Measurements from ENCODE around the gene UCKL1. TPM values are rescaled to one million over a fixed set of nuclear protein-coding genes. Genes with fewer than 3 reads are reported as not detected.
A peak's percentile ranks its signal among the peaks of the same experiment; 100 is the strongest.

UCKL1 gene
- total RNA-seq = 95.4 TPM

DNA sequence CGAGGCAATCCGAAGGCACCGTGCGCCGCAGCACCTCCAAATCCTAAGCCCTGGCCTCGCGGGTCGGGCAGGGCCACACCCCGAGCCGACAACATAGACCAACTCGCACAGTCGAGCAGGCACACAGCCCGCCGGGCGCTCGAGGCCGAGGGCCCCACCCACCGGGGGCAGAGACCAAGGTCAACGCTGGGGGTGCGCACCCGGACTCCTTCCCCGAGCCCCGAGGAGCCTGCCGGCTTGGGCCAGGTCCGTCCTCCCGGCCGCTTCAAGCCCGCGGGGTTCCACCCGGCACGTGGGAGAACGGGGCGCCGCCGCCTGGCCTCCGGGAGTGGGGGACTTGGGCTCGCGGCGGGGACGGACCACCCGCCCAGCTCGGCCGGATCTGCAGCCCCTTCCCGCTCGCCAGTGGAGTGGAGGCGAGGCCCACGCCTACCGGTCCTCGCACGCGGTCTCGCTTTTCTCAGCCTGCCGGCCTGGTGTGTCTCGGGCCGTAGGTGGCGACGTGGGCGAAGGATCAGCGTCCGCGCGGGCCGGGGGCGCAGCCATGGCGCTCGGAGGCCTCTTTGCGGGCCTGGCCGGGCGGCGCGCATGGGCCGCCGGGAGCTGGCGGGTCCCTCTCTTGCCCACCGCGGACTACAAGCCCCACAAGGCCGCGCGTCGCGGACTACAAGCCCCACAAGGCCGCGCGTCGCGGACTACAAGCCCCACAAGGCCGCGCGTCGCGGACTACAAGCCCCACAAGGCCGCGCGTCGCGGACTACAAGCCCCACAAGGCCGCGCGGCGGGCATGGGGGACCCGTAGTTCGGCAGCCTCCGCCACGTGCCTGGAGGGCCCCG is at the start of gene UCKL1:
TSS of gene UCKL1 (minus strand) at position 590 of the 837 bp plus-strand sequence. CDS start at position 546, 44 bp downstream.
- H3K9me3 ChIP-seq = no peaks in the 10 kb centered on the region
- peak within 1 kb of the TSS; percentile 82 to 87 for H3K27ac ChIP-seq
- H3K27me3 ChIP-seq = no peaks in the 10 kb centered on the region
- peaks cover 2 to 11% of the 10 kb centered on the region in 2 donors for H3K36me3 ChIP-seq
- H3K4me1 ChIP-seq = peaks cover 7 to 35% of the 10 kb centered on the region in 2 donors
- TF ChIP-seq, protein P1, sequence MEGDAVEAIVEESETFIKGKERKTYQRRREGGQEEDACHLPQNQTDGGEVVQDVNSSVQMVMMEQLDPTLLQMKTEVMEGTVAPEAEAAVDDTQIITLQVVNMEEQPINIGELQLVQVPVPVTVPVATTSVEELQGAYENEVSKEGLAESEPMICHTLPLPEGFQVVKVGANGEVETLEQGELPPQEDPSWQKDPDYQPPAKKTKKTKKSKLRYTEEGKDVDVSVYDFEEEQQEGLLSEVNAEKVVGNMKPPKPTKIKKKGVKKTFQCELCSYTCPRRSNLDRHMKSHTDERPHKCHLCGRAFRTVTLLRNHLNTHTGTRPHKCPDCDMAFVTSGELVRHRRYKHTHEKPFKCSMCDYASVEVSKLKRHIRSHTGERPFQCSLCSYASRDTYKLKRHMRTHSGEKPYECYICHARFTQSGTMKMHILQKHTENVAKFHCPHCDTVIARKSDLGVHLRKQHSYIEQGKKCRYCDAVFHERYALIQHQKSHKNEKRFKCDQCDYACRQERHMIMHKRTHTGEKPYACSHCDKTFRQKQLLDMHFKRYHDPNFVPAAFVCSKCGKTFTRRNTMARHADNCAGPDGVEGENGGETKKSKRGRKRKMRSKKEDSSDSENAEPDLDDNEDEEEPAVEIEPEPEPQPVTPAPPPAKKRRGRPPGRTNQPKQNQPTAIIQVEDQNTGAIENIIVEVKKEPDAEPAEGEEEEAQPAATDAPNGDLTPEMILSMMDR (IDR thresholded peaks at IDR 0.05) = no peak
- DNase-seq (ENCODE audit: low spot score in 2 of 2) = peak; percentile 73 to 96
- H3K4me3 ChIP-seq = peak within 1 kb of the TSS; percentile 75 to 93
- intact Hi-C loops (cut with DNase I) = loop anchor here (1.0 to 5.0 kb wide), 5 partner anchors 25 to 434 kb away; partner anchors contain the start of genes DNAJC5, PPDPF, PRPF6 and SLC2A4RG

DNA sequence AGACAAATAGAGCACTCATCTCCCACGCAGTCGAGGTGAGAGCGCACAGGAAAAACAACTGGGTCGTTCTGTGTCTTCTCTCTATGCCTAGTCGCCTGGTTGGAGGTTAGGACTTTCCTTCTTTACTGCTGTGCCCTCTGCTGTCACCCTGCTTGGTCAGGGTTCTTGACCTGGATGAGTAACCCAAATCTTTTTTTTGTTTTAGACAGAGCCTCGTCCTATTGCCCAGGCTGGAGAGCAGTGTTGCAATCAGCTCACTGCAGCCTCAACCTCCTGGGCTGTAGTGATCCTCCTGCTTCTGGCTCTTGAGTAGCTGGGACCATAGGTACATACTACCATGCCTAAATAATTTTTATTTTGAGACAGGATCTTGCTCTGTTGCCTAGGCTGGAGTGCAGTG is 49.2 kb upstream of the UCKL1 start:
- no peak overlapping the region for H3K27ac ChIP-seq
- no peak overlapping the region for H3K4me3 ChIP-seq
- TF ChIP-seq, protein P1 (IDR thresholded peaks at IDR 0.05) = no peak
- no peak for DNase-seq (ENCODE audit: low spot score in 2 of 2)
- no peaks in the 10 kb centered on the region for H3K9me3 ChIP-seq
- H3K4me1 ChIP-seq = no peaks in the 10 kb centered on the region
- no peaks in the 10 kb centered on the region for H3K27me3 ChIP-seq
- H3K36me3 ChIP-seq = peaks cover 57 to 79% of the 10 kb centered on the region in 2 donors
- intact Hi-C loops (cut with DNase I) = loop anchor here (10.0 kb wide), 1 partner anchor 1281 kb away; no protein-coding TSS in a partner anchor

DNA sequence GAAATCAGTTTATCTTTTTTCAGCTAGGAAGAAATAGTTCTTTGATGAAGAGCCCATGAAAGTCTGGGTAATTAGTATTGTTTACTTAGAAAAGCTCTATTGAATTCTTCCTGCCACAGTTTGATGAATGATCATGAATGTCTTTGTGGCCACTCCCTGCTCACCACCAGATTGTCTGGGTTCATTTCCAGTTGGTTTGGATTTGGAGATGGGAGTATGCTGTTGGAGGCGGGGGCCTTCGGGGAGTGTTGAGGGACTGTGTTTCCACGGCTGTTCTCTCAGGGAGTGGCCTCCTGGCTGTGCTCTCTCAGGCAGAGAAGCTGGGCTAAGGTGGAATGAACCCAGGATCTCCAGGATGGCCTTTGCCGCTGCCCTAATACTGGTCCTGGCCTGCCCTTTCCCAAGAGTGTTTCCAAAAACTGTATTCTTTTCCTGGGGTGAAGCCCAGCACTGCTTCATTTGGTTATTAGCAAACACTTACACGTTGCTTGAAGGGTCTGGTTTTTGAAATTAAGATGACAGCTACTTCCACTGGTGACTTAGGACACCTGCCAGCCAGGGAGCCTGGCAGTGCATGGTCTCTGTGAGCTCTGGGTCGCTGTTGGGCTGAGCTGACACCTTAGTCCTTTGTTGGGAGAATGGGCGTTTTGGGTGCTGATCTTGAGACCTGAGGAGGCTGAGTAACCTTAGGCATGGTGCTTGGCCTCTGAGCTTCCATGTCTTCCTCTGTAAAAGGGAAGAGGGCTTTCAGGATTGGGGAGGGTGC is 47.9 kb upstream of the UCKL1 start:
- Histone ChIP-seq H3K9me3 (no peaks in the 10 kb centered on the region), H3K27me3 (no peaks in the 10 kb centered on the region), H3K4me3 (no peak overlapping the region), H3K4me1 (no peaks in the 10 kb centered on the region), H3K27ac (no peak overlapping the region), H3K36me3 (peaks cover 65 to 79% of the 10 kb centered on the region in 2 donors)
- intact Hi-C loops (cut with DNase I) = loop anchor here (10.0 kb wide), 1 partner anchor 1279 kb away; no protein-coding TSS in a partner anchor
- DNase-seq (ENCODE audit: low spot score in 2 of 2) = no peak
- TF ChIP-seq, protein P1 (IDR thresholded peaks at IDR 0.05) = no peak

DNA sequence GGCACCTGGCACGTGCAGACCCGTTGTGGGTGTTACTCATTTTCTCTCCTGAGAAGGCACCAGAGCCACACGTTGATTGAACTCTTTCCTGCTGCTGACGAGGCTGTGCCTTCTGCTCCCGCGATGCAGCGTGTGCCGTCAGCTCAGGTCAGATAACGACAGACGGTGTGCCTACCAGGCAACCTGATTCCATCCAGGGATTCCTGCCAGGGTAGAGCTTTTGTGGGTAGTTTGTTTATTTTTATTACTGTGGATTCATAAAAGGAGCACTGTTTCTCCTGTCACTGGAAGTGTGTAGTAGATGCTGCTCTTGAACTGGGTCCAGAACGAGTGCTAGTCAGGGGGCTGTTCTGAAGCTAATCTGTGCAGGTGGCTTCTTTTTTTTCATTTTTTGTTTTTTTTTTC is 45.4 kb upstream of the UCKL1 start:
- intact Hi-C loops (cut with DNase I) = loop anchor here (10.0 kb wide), 1 partner anchor 1277 kb away; no protein-coding TSS in a partner anchor
- Histone ChIP-seq H3K9me3 (no peaks in the 10 kb centered on the region), H3K4me3 (no peak overlapping the region), H3K27me3 (no peaks in the 10 kb centered on the region), H3K27ac (no peak overlapping the region), H3K36me3 (peaks cover 84 to 90% of the 10 kb centered on the region in 2 donors), H3K4me1 (no peaks in the 10 kb centered on the region)
- no peak for DNase-seq (ENCODE audit: low spot score in 2 of 2)
- TF ChIP-seq, protein P1 (IDR thresholded peaks at IDR 0.05) = no peak

DNA sequence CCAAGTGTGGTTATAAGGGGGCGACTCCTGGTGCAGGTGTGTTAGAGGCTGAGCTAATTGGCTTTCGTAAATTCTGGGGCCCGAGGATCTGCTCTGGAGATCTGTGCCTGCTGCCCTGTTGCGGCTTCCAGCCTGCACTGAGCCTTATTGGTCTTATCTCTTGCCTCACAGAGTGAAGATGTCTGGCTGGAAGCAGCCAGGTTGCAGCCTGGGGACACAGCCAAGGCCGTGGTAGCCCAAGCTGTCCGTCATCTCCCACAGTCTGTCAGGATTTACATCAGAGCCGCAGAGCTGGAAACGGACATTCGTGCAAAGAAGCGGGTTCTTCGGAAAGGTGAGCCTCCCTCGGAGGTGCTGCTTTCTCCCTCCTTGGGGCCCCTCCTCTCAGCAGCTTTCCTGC is 44.7 kb upstream of the UCKL1 start:
- Histone ChIP-seq H3K9me3 (no peaks in the 10 kb centered on the region), H3K4me3 (no peak overlapping the region), H3K4me1 (no peaks in the 10 kb centered on the region), H3K27ac (no peak overlapping the region), H3K36me3 (peaks cover 85 to 95% of the 10 kb centered on the region in 2 donors), H3K27me3 (no peaks in the 10 kb centered on the region)
- intact Hi-C loops (cut with DNase I) = loop anchor here (10.0 kb wide), 1 partner anchor 1276 kb away; no protein-coding TSS in a partner anchor
- TF ChIP-seq, protein P1 (IDR thresholded peaks at IDR 0.05) = no peak
- no peak for DNase-seq (ENCODE audit: low spot score in 2 of 2)

All from ascending aorta (tissue), 2 donors.